ENCODE measurements around the gene ITPRIPL2.

The ITPRIPL2 gene

DNA sequence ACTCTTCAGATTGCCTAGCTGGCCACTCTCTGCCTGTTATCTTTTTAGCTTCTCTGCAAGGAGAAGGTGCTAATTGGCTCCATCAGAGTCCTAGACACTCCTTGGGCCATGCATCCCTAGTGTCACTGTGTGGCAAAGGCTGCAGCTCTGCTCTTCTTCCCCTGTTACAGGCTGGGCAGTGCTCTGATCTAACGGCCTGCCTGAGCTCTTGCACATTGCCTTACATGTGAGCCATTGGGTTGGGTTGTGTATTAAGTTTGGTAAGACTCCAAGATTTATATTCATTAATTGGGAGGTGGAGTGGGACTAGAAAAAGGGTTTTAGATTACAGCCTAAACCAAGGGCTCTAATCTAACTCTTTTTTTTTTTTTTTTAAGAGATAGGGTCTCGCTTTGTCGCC lies 31.2 kb downstream of the ITPRIPL2 start:
- no peak for DNase-seq

DNA sequence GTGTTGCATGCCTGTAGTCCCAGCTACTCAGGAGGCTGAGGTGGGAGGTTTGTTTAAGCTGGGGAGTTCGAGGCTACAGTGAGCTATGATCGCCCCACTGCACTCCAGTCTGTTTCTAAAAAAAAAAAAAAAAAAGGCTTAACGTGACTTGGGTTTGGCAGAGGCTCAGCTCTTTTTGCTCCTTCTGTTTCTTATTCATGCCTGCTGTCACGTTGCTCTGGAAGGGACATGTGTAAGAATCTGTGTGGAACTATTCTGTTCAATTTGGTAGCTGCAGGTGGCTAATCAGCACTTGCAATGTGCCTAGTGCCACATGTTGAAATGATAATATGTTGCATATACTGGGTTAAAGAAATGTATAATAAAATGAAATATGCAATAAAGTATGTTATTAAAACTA lies 33.4 kb downstream of the ITPRIPL2 start:
- DNase-seq, result no peak

DNA sequence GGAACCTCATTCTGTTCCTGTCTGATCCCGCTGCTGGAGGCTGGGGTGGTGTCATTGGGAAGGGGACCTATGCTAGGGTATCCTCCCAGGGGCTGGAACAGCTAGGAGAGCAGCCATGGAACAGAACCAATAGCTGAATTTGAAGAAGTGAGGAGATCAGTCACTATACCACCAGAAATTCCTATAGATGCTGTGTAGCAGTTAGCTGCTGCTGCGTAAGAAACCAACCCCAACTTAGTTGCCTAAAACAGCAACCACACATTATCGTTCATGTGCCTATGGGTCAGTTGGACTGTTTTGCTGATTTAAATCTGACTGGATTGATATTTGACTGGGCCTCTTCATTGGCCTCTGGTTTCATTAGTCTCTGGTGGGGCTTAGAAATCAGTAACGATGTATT lies 33.9 kb downstream of the ITPRIPL2 start:
- DNase-seq, result no peak

DNA sequence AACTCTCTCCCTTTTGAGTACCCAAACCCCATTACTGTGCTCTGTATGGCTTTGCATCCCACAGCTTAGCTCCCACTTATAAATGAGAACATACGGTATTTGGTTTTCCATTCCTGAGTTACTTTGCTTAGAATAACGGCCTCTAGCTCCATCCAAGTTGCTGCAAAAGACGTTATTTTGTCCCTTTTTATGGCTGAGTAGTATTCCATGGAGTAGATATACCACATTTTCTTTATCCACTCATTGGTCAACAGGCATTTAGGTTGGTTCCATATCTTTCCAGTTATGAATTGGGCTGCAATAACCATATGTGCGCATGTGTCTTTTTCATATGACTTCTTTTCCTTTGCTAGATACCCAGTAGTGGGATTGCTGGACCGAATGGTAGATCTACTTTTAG lies 34.4 kb downstream of the ITPRIPL2 start:
- DNase-seq, result no peak

DNA sequence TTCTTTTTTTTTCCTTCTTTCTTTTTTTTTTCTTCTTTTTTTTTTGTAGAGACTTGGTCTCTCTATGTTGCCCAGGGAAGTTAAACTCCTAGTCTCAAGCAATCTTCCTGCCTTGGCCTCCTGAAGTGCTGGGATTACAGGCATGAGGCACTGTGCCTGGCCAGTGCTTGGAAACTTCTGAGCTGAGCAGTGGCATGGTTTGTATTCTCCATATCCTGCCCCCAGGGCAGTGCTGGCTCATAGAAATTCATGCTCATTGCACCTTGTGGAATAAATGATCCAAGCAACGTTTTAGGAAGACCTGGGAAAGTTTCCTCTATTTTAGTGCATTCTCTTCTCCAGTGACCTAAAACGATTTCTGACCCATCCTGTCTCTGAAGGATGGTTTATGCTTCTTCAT lies 37.5 kb downstream of the ITPRIPL2 start:
- no peak for DNase-seq

DNA sequence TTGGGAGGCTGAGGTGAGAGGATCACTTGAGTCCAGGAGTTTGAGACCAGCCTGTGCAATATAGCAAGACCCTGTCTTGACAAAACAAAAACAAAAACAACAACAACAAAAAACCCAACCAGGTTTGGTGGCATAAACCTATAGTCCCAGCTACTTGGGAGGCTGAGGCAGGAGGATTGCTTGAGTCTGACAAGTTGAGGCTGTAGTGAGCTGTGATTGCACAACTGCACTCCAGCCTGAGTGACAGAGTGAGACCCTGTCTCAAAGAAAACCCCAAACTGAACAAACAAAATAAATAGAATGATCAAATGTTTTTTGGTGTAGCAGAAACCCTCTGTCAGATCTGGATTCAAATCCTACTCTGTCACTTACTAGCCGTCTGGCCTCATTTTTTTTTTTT lies 38.3 kb downstream of the ITPRIPL2 start:
- DNase-seq, result no peak

DNA sequence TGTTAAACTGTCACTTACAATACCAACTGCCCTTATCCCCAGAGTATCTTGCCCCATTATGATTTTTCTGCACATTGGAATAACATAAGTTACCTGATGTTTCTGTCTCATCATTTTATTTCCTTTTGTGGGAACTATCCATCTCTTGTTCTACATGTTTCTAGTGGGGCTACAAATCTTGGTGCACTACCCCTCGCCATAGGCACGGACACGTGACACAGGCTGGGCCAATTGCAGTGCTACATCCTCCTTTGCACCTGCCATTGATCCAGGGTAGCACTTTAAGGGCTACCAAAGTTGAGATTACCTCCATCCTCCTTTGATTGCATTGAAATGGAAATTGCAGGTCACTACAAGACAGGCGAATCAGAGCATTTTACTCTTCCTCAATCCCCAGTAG lies 40.1 kb downstream of the ITPRIPL2 start:
- no peak for DNase-seq

DNA sequence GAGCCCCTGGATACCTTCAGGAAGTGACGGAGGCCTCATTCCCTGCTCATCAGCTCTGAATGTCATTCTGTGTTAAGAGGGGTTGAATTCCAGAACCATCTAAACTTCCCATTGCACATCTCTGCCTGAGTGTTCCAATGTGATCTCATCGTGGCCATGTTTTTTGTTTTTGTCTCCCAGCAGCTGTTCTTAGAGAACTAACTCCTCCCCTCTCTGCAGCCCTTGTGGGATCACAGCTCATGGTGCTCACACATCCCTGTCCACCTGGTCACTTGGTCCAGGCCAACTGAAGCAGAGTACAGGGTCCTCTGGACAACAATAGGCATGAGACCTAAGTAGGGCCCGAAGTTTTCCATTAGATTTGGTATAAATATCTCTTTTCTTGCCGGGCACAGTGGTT lies 48.3 kb downstream of the ITPRIPL2 start:
- DNase-seq, result no peak

DNA sequence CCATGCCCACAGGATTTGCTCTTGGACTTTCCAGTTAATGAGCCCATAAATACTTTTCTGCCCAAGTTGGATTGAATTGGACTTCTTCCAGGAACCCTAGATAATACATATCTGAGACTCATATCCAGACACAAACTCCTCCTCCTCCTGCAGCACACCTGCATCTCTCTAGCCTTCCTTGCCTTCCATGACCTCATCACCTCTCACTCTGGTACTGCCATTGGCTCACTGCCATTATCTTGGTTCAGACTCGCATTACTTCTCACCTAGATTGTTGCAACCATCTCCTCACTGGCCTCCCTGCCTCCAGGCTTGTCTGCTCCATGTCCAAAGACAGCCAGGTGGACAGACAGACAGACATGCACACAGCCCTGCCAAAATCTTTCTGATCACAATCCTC lies 49.5 kb downstream of the ITPRIPL2 start:
- DNase-seq, result no peak

DNA sequence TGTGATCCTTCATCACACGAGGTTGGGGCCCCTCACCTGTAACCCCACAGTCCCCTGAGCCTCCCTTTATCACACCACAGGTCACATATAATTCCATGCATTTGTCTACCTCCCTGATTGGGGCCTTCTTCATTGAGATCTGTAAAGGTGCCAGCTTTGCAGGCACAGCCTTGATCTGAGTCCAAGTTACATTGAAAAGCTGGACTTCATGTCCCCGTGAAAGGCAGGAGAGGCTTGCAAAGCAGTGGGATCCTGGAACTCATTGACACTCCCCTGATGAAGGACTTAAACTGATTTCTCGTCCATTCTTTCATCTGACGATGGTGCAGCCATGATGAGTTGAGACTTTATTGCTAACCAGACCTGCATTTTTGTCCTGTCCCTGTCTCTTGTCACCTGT lies 50.5 kb downstream of the ITPRIPL2 start:
- no peak for DNase-seq

DNA sequence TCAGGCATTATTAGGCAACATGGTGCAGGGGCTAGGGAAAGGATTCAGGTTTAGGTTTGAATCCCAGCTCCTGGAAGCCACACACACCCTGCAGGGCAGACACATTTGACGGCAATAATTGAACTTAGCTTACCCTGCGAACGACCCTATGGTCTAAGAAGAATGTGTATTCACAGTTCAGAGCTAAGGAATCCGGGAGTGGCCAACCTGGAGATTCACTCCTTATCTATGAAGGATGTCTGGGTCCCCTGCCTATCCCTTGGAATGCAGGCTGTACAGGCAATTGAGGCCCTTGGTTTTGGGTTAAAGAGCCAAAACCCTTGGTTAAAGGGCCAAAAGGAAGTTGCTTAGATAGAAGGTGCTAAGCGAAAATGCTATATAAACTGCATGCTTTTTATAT lies 51.3 kb downstream of the ITPRIPL2 start:
- no peak for DNase-seq

DNA sequence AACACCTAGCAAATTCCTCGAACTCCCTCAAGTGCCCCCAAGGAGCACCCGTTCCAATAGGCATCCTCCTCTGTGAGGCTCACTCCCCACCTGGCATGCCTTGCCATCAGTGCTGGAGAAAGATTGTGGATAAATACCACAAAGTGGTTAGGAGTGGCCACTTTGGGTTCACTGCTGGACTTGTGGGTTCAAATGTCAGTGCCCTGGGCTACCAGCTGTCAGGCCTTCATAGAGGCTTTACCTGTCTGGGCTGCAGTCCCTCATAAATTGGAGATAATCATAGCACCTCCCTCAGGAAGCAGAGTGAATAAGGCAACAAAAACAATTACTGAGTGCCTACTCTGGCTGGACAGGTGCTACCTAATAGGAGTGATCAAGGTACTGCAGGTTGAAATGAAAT lies 52.7 kb downstream of the ITPRIPL2 start:
- no peak for DNase-seq

DNA sequence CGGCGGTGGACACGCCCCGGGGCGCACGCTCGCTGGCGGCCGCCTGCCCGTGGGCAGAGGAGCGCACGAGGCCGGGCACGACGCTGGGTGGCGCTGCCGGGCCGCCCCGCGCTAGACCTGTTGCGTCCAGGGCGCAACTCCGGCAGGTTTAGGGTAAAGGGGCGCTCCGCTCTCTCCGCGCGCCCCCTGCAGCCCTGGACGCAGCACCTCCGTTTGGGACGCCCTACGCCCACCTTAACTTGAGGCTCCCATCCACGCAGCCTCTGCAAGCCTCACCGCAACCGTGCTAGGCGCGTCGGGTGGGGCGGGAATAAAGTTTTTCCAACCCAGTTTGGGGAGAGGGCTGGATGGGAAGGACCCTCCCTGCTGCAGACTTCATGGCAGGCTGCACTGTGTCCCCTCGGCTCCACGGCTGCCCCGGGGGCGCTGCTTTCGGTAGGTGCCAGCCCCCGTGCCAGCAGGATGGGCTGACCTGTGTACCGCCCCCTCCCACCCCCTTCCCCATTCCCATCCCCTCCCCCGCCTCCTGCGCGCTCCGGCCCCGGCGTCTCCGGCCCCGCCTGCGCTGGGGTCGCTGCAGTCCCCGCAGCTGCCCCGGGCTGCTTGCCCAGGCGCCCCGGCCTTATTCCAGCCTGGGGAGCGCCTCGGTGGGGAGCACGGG lies 54.1 kb downstream of the ITPRIPL2 start, which contains the start of gene SYT17:
TSS of gene SYT17 (plus strand) at position 531 of the 661 bp plus-strand sequence. CDS start 407 bp downstream, outside the sequence.
- DNase-seq, result peak; percentile 31

DNA sequence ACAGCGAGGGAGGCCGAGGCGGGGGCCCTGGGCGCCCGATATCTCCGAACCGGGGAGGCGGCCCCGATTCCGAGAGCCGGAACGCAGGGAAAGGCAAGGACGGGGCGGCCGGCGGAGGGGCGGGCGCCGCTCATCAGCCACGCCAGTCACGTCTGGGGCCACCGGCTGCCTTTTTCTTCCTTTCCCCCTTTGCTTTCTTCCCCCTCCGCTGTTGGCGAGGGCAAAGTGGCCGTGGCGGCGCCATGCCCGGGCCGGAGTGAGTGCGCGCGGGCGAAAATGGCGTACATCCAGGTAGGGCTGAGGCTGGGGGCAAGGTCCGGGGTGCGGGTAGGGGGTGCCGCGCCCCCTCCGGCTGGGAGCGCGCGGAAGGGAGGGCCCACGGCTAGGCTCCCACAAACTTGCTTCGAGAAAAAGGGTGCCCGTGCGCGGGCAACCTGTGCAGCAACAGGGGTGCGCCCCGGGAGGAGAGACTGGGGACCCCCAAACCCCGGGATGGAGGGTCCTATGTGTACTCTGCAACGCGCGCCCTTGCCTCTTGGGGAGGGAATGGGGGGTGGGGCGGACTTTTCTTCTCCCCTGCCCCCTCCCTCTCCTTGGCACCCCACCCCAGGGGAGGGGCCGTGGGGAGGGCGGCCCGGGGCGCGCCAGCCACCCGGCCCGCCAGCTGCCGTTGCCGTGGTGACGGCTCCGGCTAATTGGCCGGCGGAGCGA lies 54.8 kb downstream of the ITPRIPL2 start:
- no peak for DNase-seq

DNA sequence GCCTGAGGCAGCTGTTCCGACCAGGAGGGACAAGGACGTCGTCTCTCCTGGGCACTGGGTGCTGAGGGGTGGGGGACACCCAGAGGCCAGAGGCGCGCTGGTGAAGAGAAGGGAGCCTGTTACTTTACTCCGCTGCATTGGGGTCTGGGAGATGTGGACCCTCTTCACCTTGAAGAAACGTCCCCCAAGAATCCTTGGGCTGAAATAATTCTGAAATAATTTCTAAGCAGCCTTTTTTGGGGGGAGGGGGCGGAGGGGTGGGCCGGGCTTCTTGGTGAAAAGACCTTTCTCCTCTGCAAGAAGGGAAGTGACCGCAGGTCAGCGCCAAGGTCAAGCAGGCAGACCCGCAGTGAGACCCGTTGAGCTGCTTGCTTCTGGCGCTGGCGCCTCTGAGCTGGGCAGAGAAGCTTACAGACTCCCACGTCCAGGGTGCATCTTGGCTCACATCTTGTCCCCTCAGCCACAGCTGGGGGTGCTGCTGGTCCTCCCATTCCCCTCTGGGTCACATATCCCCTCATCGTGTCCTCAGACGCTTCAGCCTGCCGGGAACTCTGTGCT lies 55.4 kb downstream of the ITPRIPL2 start:
- DNase-seq, result no peak

DNA sequence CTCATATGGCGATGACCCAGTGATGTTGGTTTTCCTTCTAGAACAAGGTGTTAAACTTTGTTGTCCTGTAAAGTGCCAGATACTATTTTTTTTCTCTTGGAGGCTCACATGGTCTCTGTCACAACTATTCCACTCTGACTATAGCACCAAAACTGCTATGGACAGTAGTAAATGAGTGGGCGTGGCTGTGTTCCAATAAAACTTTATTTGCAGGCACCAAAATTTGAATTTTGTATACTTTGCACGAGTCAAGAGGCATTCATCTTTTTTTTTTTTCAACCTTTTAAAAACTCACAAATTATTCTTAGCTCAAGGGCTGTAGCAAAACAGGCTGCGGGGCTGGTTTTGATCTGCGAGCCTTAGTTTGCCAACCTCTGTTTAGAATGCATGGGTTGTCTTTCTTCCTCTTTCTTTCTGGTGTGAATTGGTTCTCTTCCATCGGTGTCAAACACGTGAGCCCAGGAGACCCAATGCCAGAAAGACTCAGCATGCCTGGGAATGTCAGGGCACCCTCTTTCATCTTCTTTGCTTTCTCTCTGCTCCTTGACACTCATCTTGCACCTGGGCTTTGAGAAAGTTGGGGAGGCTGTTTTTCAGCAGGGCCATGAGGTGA lies 56.4 kb downstream of the ITPRIPL2 start:
- DNase-seq, result no peak

Data from fibroblast of skin of abdomen (primary cell).